ENCODE results near the gene PRX. TPM values are rescaled to one million over a fixed set of nuclear protein-coding genes. Genes with fewer than 3 reads are reported as not detected.

The PRX gene
- total RNA-seq, 1 experiment from 2014 or later: 3.4 TPM

GRCh38 chr19:40444000-40444824, 31.0 kb upstream of the PRX start, which contains the start of gene SERTAD3:
TSS of gene SERTAD3 (minus strand) at chr19:40444335. CDS start at chr19:40442080, 2,255 bp downstream.
- Histone ChIP-seq H3K4me3 (ENCODE audit: low read depth in 2 of 2, low read length in 2 of 2) (peak within 1 kb of the TSS; percentile 74 to 100), H3K27me3 (ENCODE audit: control insufficient read depth, insufficient read depth, low read length) (no peaks in the 10 kb centered on the region), H3K36me3 (ENCODE audit: control insufficient read depth, insufficient read depth, low read length) (peaks cover 7% of the 10 kb centered on the region), H3K9me3 (ENCODE audit: control insufficient read depth, insufficient read depth, low read depth, low read length) (no peaks in the 10 kb centered on the region), H3K27ac (ENCODE audit: low read length) (peak within 1 kb of the TSS; percentile 89), H3K4me1 (ENCODE audit: control insufficient read depth, insufficient read depth, low read length) (peaks cover 9% of the 10 kb centered on the region)
- CTCF ChIA-PET: no interaction called here
- intact Hi-C loops (cut with micrococcal nuclease; ENCODE audit: unreplicated experiment): loop anchor here (5.0 kb wide), 1 partner anchor 137 kb away; no protein-coding TSS in a partner anchor
- TF ChIP-seq SIN3A (IDR thresholded peaks at IDR 0.05; ENCODE audit: borderline replicate concordance, insufficient read depth, low read depth, low read length) (peak; percentile 68; the same call in 1 of the 2 replicates), REST (IDR thresholded peaks at IDR 0.05; ENCODE audit: insufficient read depth in 1 of 2, low read depth in 2 of 2, low read length in 1 of 2) (no peak), POLR2AphosphoS5 (IDR thresholded peaks at IDR 0.05; ENCODE audit: low read depth, low read length) (peak; percentile 84; the same call in 1 of the 2 replicates)
- ATAC-seq (peak; percentile 88), DNase-seq (ENCODE audit: low read depth, low spot score) (no peak)
- no TSS peak for BruUV-seq (replicated peaks)
- POLR2A ChIA-PET: interaction anchor here (0.7 kb wide), 1 partner anchor 9 kb away, joined by 9 read pairs; no protein-coding TSS in a partner anchor
- in situ Hi-C loops (cut with HindIII; ENCODE audit: low pct_unique_long_range_greater_than_20kb, low sequenced_read_pairs): no loop called here

DNA sequence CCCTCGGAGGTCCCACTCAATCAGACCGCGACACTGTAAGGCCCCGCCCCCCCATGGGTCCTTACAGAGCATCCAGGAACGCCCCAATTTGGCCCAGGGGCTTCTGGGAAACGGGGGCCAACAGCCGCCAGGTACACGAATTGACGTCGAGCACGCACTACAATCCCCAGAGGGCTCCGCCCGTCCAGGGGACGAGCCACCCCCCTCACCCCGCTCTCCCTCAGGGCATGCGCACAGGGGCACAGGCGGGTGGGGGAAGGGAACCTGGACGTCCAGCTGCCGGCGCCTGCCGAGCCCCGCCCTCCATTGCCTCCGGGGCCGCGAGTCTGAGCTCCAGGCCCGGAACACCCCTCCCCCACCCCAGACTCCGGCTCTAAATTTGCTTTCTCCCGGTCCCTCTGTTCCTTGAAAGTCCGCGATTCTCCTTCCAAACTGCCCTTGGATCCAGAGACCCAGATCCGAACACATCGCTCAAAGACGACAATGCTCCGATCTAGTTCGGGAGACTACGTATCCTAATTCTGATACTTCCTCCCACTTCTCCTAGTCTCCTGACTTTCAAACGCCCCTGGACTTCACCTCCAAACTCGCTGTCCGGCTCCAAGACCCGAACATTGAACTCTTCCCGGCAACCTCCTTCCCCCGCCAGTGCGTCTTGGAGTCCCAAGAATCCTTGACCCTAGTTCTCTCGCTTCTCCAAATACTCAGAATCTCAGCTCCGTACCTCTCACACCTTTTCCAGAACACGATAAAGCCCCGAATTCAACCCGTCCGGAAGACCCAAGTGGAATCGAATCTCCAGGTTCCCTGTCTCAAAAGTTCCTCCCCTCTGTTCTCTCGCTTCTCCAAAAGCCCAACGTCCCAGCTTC, 30.2 kb upstream of the PRX start:
- in situ Hi-C loops (cut with HindIII; ENCODE audit: low pct_unique_long_range_greater_than_20kb, low sequenced_read_pairs) (no loop called here), intact Hi-C loops (cut with micrococcal nuclease; ENCODE audit: unreplicated experiment) (loop anchor here (5.0 kb wide), 1 partner anchor 136 kb away; no protein-coding TSS in a partner anchor)
- ChIA-PET POLR2A (no interaction called here), CTCF (interaction anchor here (0.6 kb wide), 1 partner anchor 159 kb away, joined by 3 read pairs; no protein-coding TSS in a partner anchor)
- H3K27ac ChIP-seq (ENCODE audit: low read length): peak overlapping the region; percentile 87
- DNase-seq (ENCODE audit: low read depth, low spot score) (peak; percentile 93), ATAC-seq (peak; percentile 88)
- 0 out of 2 replicates have a peak, but pooled peaks have one; percentile 66 for TF ChIP-seq POLR2AphosphoS5 (IDR thresholded peaks at IDR 0.05; ENCODE audit: low read depth, low read length)
- TF ChIP-seq, protein P1, sequence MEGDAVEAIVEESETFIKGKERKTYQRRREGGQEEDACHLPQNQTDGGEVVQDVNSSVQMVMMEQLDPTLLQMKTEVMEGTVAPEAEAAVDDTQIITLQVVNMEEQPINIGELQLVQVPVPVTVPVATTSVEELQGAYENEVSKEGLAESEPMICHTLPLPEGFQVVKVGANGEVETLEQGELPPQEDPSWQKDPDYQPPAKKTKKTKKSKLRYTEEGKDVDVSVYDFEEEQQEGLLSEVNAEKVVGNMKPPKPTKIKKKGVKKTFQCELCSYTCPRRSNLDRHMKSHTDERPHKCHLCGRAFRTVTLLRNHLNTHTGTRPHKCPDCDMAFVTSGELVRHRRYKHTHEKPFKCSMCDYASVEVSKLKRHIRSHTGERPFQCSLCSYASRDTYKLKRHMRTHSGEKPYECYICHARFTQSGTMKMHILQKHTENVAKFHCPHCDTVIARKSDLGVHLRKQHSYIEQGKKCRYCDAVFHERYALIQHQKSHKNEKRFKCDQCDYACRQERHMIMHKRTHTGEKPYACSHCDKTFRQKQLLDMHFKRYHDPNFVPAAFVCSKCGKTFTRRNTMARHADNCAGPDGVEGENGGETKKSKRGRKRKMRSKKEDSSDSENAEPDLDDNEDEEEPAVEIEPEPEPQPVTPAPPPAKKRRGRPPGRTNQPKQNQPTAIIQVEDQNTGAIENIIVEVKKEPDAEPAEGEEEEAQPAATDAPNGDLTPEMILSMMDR (IDR thresholded peaks at IDR 0.05): no peak
- 0 out of 2 replicates have a peak, but pooled peaks have one; percentile 52 for TF ChIP-seq SIN3A (IDR thresholded peaks at IDR 0.05; ENCODE audit: borderline replicate concordance, insufficient read depth, low read depth, low read length)
- H3K9me3 ChIP-seq (ENCODE audit: control insufficient read depth, insufficient read depth, low read depth, low read length): no peaks in the 10 kb centered on the region
- peak overlapping the region; percentile 74 to 100 for H3K4me3 ChIP-seq (ENCODE audit: low read depth in 2 of 2, low read length in 2 of 2)
- H3K36me3 ChIP-seq (ENCODE audit: control insufficient read depth, insufficient read depth, low read length): peaks cover 7% of the 10 kb centered on the region
- peaks cover 9% of the 10 kb centered on the region for H3K4me1 ChIP-seq (ENCODE audit: control insufficient read depth, insufficient read depth, low read length)
- H3K27me3 ChIP-seq (ENCODE audit: control insufficient read depth, insufficient read depth, low read length): no peaks in the 10 kb centered on the region
- TSS peak; percentile 93 for BruUV-seq (replicated peaks)

Measured in Panc1 (cell line).